ENCODE measurements around the gene MME. TPM values are rescaled to one million over a fixed set of nuclear protein-coding genes. Genes with fewer than 3 reads are reported as not detected.

MME gene
- total RNA-seq, 1 donor from 2014 or later = 83.5 TPM

DNA sequence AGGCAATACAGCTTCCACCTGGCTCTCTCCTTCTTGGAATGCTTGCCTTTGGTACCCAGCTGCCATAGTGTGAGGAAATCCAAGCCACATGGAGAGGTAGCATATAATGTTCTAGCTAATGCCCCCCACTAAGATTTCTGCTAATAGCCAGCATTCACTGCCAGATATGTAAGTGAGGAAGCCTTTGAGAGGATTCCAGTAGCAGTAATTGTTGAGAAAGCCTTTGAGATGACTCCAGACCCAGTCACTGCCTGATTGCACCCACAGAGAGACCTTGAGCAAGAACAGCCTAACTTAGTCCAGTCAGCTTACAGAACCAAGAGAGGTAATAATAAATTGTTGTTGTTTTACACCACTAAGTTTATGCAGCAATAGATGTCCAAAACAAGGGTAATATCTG, 150.3 kb downstream of the MME start:
- no peak overlapping the region for H3K4me3 ChIP-seq (ENCODE audit: low read depth, low read length)
- no peak for DNase-seq (ENCODE audit: low read depth)
- TF ChIP-seq, protein P1, sequence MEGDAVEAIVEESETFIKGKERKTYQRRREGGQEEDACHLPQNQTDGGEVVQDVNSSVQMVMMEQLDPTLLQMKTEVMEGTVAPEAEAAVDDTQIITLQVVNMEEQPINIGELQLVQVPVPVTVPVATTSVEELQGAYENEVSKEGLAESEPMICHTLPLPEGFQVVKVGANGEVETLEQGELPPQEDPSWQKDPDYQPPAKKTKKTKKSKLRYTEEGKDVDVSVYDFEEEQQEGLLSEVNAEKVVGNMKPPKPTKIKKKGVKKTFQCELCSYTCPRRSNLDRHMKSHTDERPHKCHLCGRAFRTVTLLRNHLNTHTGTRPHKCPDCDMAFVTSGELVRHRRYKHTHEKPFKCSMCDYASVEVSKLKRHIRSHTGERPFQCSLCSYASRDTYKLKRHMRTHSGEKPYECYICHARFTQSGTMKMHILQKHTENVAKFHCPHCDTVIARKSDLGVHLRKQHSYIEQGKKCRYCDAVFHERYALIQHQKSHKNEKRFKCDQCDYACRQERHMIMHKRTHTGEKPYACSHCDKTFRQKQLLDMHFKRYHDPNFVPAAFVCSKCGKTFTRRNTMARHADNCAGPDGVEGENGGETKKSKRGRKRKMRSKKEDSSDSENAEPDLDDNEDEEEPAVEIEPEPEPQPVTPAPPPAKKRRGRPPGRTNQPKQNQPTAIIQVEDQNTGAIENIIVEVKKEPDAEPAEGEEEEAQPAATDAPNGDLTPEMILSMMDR (IDR thresholded peaks at IDR 0.05; ENCODE audit: insufficient read depth, low read length, poor library complexity, severe bottlenecking) = no peak

DNA sequence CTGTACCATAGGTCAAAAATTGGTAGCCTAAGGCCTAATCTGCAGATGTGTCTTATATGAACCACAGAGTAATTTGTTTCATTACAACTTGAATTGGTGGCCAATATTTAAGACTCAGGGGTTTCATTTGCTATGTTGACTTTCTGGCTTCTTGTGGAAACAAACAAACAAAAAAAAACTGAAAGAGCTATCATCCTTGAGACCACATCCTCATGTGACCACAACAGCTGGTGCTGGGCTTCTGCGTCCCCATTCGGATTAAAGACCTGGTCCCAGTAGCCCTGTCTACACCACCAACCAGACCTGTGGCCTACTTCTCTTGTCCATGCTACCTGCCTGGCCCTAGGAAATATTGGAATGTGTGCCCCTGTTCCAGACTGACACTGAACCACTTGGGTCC, 151.7 kb downstream of the MME start:
- TF ChIP-seq, protein P1 (IDR thresholded peaks at IDR 0.05; ENCODE audit: insufficient read depth, low read length, poor library complexity, severe bottlenecking) = no peak
- Histone ChIP-seq H3K4me3 (ENCODE audit: low read depth, low read length) (no peak overlapping the region), H3K27me3 (ENCODE audit: control insufficient read depth, insufficient read depth, low read length) (no peaks in the 10 kb centered on the region), H3K36me3 (ENCODE audit: control insufficient read depth, insufficient read depth, low read length) (no peaks in the 10 kb centered on the region)
- DNase-seq (ENCODE audit: low read depth) = no peak

More for the DNA sequence above, 150.3 kb downstream of the MME start:
- H3K27me3 ChIP-seq (ENCODE audit: control insufficient read depth, insufficient read depth, low read length) = no peaks in the 10 kb centered on the region
- no peaks in the 10 kb centered on the region for H3K36me3 ChIP-seq (ENCODE audit: control insufficient read depth, insufficient read depth, low read length)

DNA sequence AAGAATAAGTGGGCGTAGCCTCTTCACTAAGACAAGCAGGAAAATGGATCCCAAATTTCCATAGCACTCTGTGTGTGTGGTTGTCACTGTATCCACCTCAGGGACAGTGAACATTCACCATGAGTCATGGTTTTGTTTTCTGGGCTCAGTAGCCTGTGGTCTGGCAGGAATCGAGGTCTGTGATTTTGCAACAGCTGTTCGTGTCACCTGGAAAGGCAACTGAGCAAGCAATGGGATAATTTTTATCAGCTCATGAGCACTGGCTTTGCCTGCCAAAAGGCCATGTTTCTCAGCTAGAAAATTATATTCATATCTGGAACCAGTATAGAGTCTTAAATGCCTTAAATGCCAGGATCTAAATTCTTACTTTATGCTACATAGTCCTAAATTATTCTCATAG, 152.5 kb downstream of the MME start:
- Histone ChIP-seq H3K27me3 (ENCODE audit: control insufficient read depth, insufficient read depth, low read length) (no peaks in the 10 kb centered on the region), H3K4me3 (ENCODE audit: low read depth, low read length) (no peak overlapping the region), H3K36me3 (ENCODE audit: control insufficient read depth, insufficient read depth, low read length) (no peaks in the 10 kb centered on the region)
- DNase-seq (ENCODE audit: low read depth) = peak; percentile 78
- TF ChIP-seq, protein P1 (IDR thresholded peaks at IDR 0.05; ENCODE audit: insufficient read depth, low read length, poor library complexity, severe bottlenecking) = no peak

DNA sequence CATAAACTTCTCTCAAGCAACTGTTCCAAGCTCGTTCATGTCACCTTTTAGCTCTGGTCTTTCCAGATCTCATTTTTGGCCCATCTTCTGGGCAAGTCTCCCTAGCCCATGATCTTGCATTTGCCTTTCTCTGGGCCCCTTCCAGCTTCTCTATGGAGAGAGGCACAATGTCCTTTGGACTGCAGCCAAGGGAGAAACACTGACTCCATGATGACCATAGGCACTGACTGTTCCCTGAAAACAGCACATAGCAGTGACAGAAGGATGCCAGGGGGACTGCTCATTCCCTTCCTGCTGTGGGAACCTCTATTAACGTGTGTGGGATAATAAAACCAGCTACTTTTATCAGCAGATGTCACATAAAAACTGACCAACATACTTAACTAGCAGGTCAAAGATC, 153.1 kb downstream of the MME start:
- no peaks in the 10 kb centered on the region for H3K27me3 ChIP-seq (ENCODE audit: control insufficient read depth, insufficient read depth, low read length)
- H3K4me3 ChIP-seq (ENCODE audit: low read depth, low read length) = no peak overlapping the region
- peak; percentile 44 for DNase-seq (ENCODE audit: low read depth)
- TF ChIP-seq, protein P1 (IDR thresholded peaks at IDR 0.05; ENCODE audit: insufficient read depth, low read length, poor library complexity, severe bottlenecking) = no peak
- no peaks in the 10 kb centered on the region for H3K36me3 ChIP-seq (ENCODE audit: control insufficient read depth, insufficient read depth, low read length)

Other genes with a start within 250 kb of the MME start
- gene STRIT1, start 213.4 kb downstream of the MME start, total RNA-seq = not detected in 2 replicates